SK-N-SH treated with all-trans-retinoic acid at 6 μM for 48 hours (cell line): ENCODE measurements around the gene GOLGA3.

ENCODE experiments used
- ATAC-seq: fragments of 200-7000 bp; cut with Tn5 transposase; 3 replicates; pipeline ENCODE4 v1.9.1; 2020; ENCODE audit warnings: mild to moderate bottlenecking, moderate library complexity
- ARNTL ChIP-seq: fragments of 450-650 bp; formaldehyde crosslinking; IDR thresholded peaks from 2 replicates; pipeline ENCODE4 v1.5.0; 2020; ENCODE audit warnings: low read depth, mild to moderate bottlenecking, moderate library complexity, borderline replicate concordance
- BACH2 ChIP-seq: fragments of 250-450 bp; sonication (Bioruptor Pico); IDR thresholded peaks from 2 replicates; pipeline ENCODE4 v1.9.0; 2021; ENCODE audit warnings: mild to moderate bottlenecking, borderline replicate concordance
- ESRRG ChIP-seq: fragments of 250-450 bp; sonication (Bioruptor Pico); IDR thresholded peaks from 2 replicates; pipeline ENCODE4 v1.6.1; 2021; ENCODE audit warnings: mild to moderate bottlenecking
- GLIS3 ChIP-seq: fragments of 250-450 bp; sonication (Bioruptor Pico); IDR thresholded peaks from 2 replicates; pipeline ENCODE4 v1.5.0; 2020; ENCODE audit warnings: mild to moderate bottlenecking, moderate library complexity
- ISL1 ChIP-seq: fragments of 250-450 bp; sonication (Bioruptor Pico); IDR thresholded peaks from 2 replicates; pipeline ENCODE4 v2.1.2; 2022; ENCODE audit warnings: mild to moderate bottlenecking, moderate library complexity
- OSR1 ChIP-seq: fragments of 250-450 bp; sonication (Bioruptor Pico); IDR thresholded peaks from 2 replicates; pipeline ENCODE4 v1.8.0; 2022; ENCODE audit warnings: moderate library complexity, mild to moderate bottlenecking, inconsistent platforms
- PPARA ChIP-seq: fragments of 250-450 bp; sonication (Bioruptor Pico); IDR thresholded peaks from 2 replicates; pipeline ENCODE4 v1.5.0; 2020; ENCODE audit warnings: mild to moderate bottlenecking, borderline replicate concordance
- RARB ChIP-seq: fragments of 250-450 bp; sonication (Bioruptor Pico); IDR thresholded peaks from 2 replicates; pipeline ENCODE4 v1.8.0; 2021; ENCODE audit warnings: mild to moderate bottlenecking, moderate library complexity
- SNAI2 ChIP-seq: fragments of 250-450 bp; sonication (Bioruptor Pico); IDR thresholded peaks from 2 replicates; pipeline ENCODE4 v1.5.0; 2020; ENCODE audit warnings: mild to moderate bottlenecking, moderate library complexity
- TCF4 ChIP-seq: fragments of 250-450 bp; sonication (Bioruptor Pico); IDR thresholded peaks from 2 replicates; pipeline ENCODE4 v1.8.0; 2021; ENCODE audit warnings: mild to moderate bottlenecking, moderate library complexity, borderline replicate concordance
- TOX ChIP-seq: fragments of 250-450 bp; sonication (Bioruptor Pico); IDR thresholded peaks from 2 replicates; pipeline ENCODE4 v1.8.0; 2021; ENCODE audit warnings: mild to moderate bottlenecking, moderate library complexity, borderline replicate concordance
- ZC3H10 ChIP-seq: fragments of 250-450 bp; sonication (Bioruptor Pico); IDR thresholded peaks from 2 replicates; pipeline ENCODE4 v1.5.1; 2021; ENCODE audit warnings: mild to moderate bottlenecking, moderate library complexity
- ZFP3 ChIP-seq: fragments of 250-450 bp; sonication (Bioruptor Pico); IDR thresholded peaks from 2 replicates; pipeline ENCODE4 v1.5.0; 2020; ENCODE audit warnings: mild to moderate bottlenecking, moderate library complexity
- ZNF565 ChIP-seq: fragments of 450-650 bp; formaldehyde crosslinking; conservative IDR thresholded peaks from 2 replicates; pipeline ENCODE4 v1.5.0; 2020; ENCODE audit warnings: low read depth, mild to moderate bottlenecking, moderate library complexity
- ZNF70 ChIP-seq: fragments of 450-650 bp; formaldehyde crosslinking; IDR thresholded peaks from 2 replicates; pipeline ENCODE4 v1.5.0; 2020; ENCODE audit warnings: mild to moderate bottlenecking, moderate library complexity
- ZNF8 ChIP-seq: fragments of 450-650 bp; formaldehyde crosslinking; IDR thresholded peaks from 2 replicates; pipeline ENCODE4 v1.5.0; 2020; ENCODE audit warnings: mild to moderate bottlenecking, moderate library complexity
- TF ChIP-seq, protein P1 (sequence below): fragments of 250-450 bp; sonication (Bioruptor Pico); IDR thresholded peaks from 2 replicates; pipeline ENCODE4 v1.8.0; 2020; ENCODE audit warnings: mild to moderate bottlenecking, moderate library complexity, borderline replicate concordance
- TF ChIP-seq, protein P2 (sequence below): fragments of 250-450 bp; sonication (Bioruptor Pico); IDR thresholded peaks from 2 replicates; pipeline ENCODE4 v1.5.0; 2020; ENCODE audit warnings: mild to moderate bottlenecking, moderate library complexity
- TF ChIP-seq, protein P3 (sequence below): fragments of 250-450 bp; sonication (Bioruptor Pico); IDR thresholded peaks from 2 replicates; pipeline ENCODE4 v1.5.1; 2021; ENCODE audit warnings: mild to moderate bottlenecking, moderate library complexity
- TF ChIP-seq, protein P4 (sequence below): fragments of 250-450 bp; sonication (Bioruptor Pico); IDR thresholded peaks from 2 replicates; pipeline ENCODE4 v1.5.1; 2020; ENCODE audit warnings: low read depth, mild to moderate bottlenecking, moderate library complexity
- TF ChIP-seq, protein P5 (sequence below): fragments of 250-450 bp; sonication (Bioruptor Pico); IDR thresholded peaks from 2 replicates; pipeline ENCODE4 v1.8.0; 2021; ENCODE audit warnings: low read depth, mild to moderate bottlenecking, moderate library complexity, borderline replicate concordance

GOLGA3 gene

DNA sequence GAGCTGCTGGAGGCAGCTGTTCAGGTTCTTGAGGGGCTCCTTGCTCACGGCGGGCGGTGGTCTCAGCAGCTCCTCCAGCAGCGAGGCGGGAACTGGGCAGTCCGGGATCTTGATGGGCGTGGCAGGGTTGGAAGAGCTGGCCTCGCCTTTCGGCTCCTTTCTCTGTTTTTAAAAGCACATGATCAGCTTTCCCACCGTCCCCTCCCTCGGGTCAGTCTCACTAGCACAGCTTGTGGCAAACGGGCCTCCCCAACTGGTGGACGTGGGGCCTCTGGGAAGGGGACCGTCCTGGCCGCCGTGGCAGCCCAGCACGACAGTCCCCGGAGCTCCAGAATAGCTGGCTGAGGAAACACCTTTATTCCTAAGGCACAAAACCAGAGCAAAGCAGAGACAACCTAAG, 54.5 kb downstream of the GOLGA3 start:
- no peak for ATAC-seq
- TF ChIP-seq ZFP3 (CRISPR knock-in tag) (no peak), OSR1 (CRISPR knock-in tag) (no peak), ZNF70 (no peak), PPARA (CRISPR knock-in tag) (no peak), SNAI2 (CRISPR knock-in tag) (no peak), ARNTL (no peak), ZNF8 (no peak)
- TF ChIP-seq, protein P1, sequence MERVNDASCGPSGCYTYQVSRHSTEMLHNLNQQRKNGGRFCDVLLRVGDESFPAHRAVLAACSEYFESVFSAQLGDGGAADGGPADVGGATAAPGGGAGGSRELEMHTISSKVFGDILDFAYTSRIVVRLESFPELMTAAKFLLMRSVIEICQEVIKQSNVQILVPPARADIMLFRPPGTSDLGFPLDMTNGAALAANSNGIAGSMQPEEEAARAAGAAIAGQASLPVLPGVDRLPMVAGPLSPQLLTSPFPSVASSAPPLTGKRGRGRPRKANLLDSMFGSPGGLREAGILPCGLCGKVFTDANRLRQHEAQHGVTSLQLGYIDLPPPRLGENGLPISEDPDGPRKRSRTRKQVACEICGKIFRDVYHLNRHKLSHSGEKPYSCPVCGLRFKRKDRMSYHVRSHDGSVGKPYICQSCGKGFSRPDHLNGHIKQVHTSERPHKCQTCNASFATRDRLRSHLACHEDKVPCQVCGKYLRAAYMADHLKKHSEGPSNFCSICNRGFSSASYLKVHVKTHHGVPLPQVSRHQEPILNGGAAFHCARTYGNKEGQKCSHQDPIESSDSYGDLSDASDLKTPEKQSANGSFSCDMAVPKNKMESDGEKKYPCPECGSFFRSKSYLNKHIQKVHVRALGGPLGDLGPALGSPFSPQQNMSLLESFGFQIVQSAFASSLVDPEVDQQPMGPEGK (CRISPR knock-in tag), result no peak

DNA sequence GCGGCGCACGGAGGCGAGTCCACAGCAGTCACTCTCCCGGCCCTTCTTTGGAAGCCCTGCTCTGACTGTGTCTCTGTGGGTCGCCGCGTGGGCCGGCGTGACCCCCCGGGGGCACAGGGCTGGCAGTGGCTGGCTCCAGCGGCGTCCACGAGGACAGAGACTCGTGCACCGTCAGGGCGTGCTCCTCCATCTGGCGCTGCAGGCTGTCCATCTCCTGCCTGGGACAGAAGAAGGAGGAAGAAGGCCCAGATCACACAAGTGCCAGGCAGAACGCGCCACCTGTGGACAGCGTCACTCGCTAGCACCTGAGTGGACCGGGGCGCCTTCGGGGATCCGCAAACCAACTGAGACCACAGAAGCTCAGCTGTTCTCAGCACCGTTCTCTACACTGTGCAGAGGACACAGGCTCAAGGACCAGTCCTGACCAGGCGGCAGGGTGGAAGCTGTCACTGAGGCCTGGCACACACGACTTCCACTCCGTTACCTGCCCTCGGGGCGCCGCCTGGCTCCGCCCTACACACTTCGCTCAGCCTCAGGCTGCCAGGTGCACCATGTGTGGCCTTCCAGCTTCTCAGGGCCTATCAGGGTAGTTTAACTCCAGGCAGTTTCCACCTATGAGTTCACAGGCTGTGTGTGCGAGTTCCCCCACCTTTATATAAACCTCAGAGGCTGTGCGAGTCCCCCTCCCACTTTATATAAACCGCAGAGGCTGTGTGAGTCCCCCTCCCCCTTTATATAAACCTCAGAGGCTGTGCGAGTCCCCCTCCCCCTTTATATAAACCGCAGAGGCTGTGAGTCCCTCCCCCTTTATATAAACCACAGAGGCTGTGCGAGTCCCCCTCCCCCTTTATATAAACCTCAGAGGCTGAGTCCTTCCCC, 55.4 kb downstream of the GOLGA3 start:
- no peak for ATAC-seq
- TF ChIP-seq ESRRG (no peak), ISL1 (no peak), TCF4 (CRISPR knock-in tag) (no peak), ZNF8 (no peak), TOX (CRISPR knock-in tag) (no peak), BACH2 (no peak), ZC3H10 (CRISPR knock-in tag) (no peak), RARB (CRISPR knock-in tag) (no peak), SNAI2 (CRISPR knock-in tag) (no peak), ZNF565 (no peak), ZNF70 (no peak), PPARA (CRISPR knock-in tag) (no peak), GLIS3 (CRISPR knock-in tag) (no peak), ZFP3 (CRISPR knock-in tag) (no peak), ARNTL (no peak)
- TF ChIP-seq, protein P2, sequence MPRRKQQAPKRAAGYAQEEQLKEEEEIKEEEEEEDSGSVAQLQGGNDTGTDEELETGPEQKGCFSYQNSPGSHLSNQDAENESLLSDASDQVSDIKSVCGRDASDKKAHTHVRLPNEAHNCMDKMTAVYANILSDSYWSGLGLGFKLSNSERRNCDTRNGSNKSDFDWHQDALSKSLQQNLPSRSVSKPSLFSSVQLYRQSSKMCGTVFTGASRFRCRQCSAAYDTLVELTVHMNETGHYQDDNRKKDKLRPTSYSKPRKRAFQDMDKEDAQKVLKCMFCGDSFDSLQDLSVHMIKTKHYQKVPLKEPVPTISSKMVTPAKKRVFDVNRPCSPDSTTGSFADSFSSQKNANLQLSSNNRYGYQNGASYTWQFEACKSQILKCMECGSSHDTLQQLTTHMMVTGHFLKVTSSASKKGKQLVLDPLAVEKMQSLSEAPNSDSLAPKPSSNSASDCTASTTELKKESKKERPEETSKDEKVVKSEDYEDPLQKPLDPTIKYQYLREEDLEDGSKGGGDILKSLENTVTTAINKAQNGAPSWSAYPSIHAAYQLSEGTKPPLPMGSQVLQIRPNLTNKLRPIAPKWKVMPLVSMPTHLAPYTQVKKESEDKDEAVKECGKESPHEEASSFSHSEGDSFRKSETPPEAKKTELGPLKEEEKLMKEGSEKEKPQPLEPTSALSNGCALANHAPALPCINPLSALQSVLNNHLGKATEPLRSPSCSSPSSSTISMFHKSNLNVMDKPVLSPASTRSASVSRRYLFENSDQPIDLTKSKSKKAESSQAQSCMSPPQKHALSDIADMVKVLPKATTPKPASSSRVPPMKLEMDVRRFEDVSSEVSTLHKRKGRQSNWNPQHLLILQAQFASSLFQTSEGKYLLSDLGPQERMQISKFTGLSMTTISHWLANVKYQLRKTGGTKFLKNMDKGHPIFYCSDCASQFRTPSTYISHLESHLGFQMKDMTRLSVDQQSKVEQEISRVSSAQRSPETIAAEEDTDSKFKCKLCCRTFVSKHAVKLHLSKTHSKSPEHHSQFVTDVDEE, result no peak
- TF ChIP-seq, protein P3, sequence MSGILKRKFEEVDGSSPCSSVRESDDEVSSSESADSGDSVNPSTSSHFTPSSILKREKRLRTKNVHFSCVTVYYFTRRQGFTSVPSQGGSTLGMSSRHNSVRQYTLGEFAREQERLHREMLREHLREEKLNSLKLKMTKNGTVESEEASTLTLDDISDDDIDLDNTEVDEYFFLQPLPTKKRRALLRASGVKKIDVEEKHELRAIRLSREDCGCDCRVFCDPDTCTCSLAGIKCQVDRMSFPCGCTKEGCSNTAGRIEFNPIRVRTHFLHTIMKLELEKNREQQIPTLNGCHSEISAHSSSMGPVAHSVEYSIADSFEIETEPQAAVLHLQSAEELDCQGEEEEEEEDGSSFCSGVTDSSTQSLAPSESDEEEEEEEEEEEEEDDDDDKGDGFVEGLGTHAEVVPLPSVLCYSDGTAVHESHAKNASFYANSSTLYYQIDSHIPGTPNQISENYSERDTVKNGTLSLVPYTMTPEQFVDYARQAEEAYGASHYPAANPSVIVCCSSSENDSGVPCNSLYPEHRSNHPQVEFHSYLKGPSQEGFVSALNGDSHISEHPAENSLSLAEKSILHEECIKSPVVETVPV (CRISPR knock-in tag), result no peak
- TF ChIP-seq, protein P1 (CRISPR knock-in tag), result no peak
- TF ChIP-seq, protein P4, sequence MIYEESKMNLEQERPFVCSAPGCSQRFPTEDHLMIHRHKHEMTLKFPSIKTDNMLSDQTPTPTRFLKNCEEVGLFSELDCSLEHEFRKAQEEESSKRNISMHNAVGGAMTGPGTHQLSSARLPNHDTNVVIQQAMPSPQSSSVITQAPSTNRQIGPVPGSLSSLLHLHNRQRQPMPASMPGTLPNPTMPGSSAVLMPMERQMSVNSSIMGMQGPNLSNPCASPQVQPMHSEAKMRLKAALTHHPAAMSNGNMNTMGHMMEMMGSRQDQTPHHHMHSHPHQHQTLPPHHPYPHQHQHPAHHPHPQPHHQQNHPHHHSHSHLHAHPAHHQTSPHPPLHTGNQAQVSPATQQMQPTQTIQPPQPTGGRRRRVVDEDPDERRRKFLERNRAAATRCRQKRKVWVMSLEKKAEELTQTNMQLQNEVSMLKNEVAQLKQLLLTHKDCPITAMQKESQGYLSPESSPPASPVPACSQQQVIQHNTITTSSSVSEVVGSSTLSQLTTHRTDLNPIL (CRISPR knock-in tag), result no peak
- TF ChIP-seq, protein P5, sequence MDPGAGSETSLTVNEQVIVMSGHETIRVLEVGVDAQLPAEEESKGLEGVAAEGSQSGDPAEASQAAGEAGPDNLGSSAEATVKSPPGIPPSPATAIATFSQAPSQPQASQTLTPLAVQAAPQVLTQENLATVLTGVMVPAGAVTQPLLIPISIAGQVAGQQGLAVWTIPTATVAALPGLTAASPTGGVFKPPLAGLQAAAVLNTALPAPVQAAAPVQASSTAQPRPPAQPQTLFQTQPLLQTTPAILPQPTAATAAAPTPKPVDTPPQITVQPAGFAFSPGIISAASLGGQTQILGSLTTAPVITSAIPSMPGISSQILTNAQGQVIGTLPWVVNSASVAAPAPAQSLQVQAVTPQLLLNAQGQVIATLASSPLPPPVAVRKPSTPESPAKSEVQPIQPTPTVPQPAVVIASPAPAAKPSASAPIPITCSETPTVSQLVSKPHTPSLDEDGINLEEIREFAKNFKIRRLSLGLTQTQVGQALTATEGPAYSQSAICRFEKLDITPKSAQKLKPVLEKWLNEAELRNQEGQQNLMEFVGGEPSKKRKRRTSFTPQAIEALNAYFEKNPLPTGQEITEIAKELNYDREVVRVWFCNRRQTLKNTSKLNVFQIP, result no peak
- TF ChIP-seq, all 23 proteins: peak for 0
